GM12891 (cell line): ENCODE data around the gene ECM2.

Source experiments
- DNase-seq: peaks from one replicate; pipeline ENCODE4 v3.0.0; 2011; ENCODE audit warnings: low spot score; ENCODE audit not compliant: insufficient read length
- FAIRE-seq: peaks from 2 replicates; lab custom pipeline; 2011; peaks lifted over from hg19 to GRCh38; lab: Jason Lieb, UNC
- PAX5 ChIP-seq: IDR thresholded peaks from 2 replicates; pipeline ENCODE4 v1.6.1; 2011; ENCODE audit warnings: low read length, moderate library complexity, mild to moderate bottlenecking; ENCODE audit not compliant: insufficient read depth, severe bottlenecking
- POLR2A ChIP-seq: IDR thresholded peaks from 2 replicates; pipeline ENCODE4 v1.6.1; 2011; ENCODE audit warnings: low read depth, low read length, control low read depth
- POLR2AphosphoS5 ChIP-seq: IDR thresholded peaks from 2 replicates; pipeline ENCODE4 v1.6.1; 2011; ENCODE audit warnings: low read depth, low read length, control low read depth
- POU2F2 ChIP-seq: IDR thresholded peaks from 2 replicates; pipeline ENCODE4 v1.6.1; 2011; ENCODE audit warnings: low read depth, mild to moderate bottlenecking, control low read depth, low read length, moderate library complexity
- SPI1 ChIP-seq: IDR thresholded peaks from 2 replicates; pipeline ENCODE4 v1.6.1; 2011; ENCODE audit warnings: low read depth, low read length, control low read depth
- TAF1 ChIP-seq: IDR thresholded peaks from 2 replicates; pipeline ENCODE4 v1.6.1; 2011; ENCODE audit warnings: low read depth, low read length, control low read depth

Gene ECM2

DNA sequence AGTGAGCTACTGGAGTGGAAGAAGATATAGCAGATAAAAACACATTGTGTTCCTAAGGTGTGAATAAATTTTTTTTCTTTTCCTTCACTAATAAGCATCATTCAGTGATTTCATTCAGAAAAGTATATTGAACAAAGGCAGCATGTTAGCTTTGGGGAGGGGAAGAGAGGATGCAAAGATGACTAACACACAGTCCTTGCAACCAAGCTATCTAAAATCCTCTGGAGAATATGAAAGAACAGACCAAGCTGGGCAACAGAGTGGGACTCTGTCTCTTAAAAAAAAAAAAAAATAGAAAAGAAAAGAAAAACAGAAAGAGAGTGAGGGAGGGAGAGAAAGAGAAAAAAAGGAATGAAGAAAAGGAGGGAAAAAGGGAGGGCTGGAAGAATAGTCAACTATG is 89.3 kb downstream of the ECM2 start:
- DNase-seq: no peak
- FAIRE-seq: no peak
- TF ChIP-seq TAF1 (no peak), POLR2AphosphoS5 (no peak), POLR2A (no peak), SPI1 (no peak), PAX5 (no peak), POU2F2 (no peak)
